ENCODE results near the gene IL27RA.

Gene IL27RA

GRCh38 chr19:14056069-14056666 lies 24.6 kb downstream of the IL27RA start:
- Histone ChIP-seq H3K9me3 (ENCODE audit: insufficient read depth, low read length) (peaks cover 7% of the 10 kb centered on the region; the same call in 1 of the 2 replicates), H3K4me3 (ENCODE audit: insufficient read length, low read depth) (peak overlapping the region; percentile 56), H3K36me3 (ENCODE audit: insufficient read depth, insufficient read length, low read length) (peaks cover 33% of the 10 kb centered on the region), H3K9ac (ENCODE audit: insufficient read length, low read depth) (peak overlapping the region; percentile 65), H3K27me3 (ENCODE audit: insufficient read depth, insufficient read length) (peaks cover 5% of the 10 kb centered on the region), H3K4me1 (ENCODE audit: insufficient read depth, insufficient read length) (peaks cover 21% of the 10 kb centered on the region)
- TF ChIP-seq ZNF274 (IDR thresholded peaks at IDR 0.05; ENCODE audit: low read depth, low read length), result no peak
- no peak for TF ChIP-seq YY1 (IDR thresholded peaks at IDR 0.05; ENCODE audit: insufficient read depth, insufficient read length)
- no peak for TF ChIP-seq SUZ12 (IDR thresholded peaks at IDR 0.05; ENCODE audit: extremely low read depth, insufficient read depth, insufficient read length)
- no peak for DNase-seq (ENCODE audit: low read depth, low spot score)

- H3K9ac ChIP-seq (ENCODE audit: insufficient read length, low read depth), result peak overlapping the region; percentile 65
These were observed 25.3 kb downstream of the IL27RA start for GRCh38 chr19:14056741-14057356.

GRCh38 chr19:14058182-14059092 lies 26.9 kb downstream of the IL27RA start:
- Histone ChIP-seq H3K4me3 (ENCODE audit: insufficient read length, low read depth) (peak overlapping the region; percentile 59), H3K9ac (ENCODE audit: insufficient read length, low read depth) (peak overlapping the region; percentile 52), H3K36me3 (ENCODE audit: insufficient read depth, insufficient read length, low read length) (peaks cover 14% of the 10 kb centered on the region), H3K4me1 (ENCODE audit: insufficient read depth, insufficient read length) (peaks cover 25% of the 10 kb centered on the region), H3K9me3 (ENCODE audit: insufficient read depth, low read length) (no peaks in the 10 kb centered on the region; the same call in 1 of the 2 replicates), H3K27me3 (ENCODE audit: insufficient read depth, insufficient read length) (peaks cover 5% of the 10 kb centered on the region)
- TF ChIP-seq SUZ12 (IDR thresholded peaks at IDR 0.05; ENCODE audit: extremely low read depth, insufficient read depth, insufficient read length) (no peak), ZNF274 (IDR thresholded peaks at IDR 0.05; ENCODE audit: low read depth, low read length) (no peak), YY1 (IDR thresholded peaks at IDR 0.05; ENCODE audit: insufficient read depth, insufficient read length) (no peak)
- DNase-seq (ENCODE audit: low read depth, low spot score), result no peak

More at GRCh38 chr19:14056741-14057356, 25.3 kb downstream of the IL27RA start:
- DNase-seq (ENCODE audit: low read depth, low spot score), result no peak
- Histone ChIP-seq H3K36me3 (ENCODE audit: insufficient read depth, insufficient read length, low read length) (peaks cover 29% of the 10 kb centered on the region), H3K4me1 (ENCODE audit: insufficient read depth, insufficient read length) (peaks cover 25% of the 10 kb centered on the region), H3K4me3 (ENCODE audit: insufficient read length, low read depth) (peak overlapping the region; percentile 56), H3K9me3 (ENCODE audit: insufficient read depth, low read length) (peaks cover 7% of the 10 kb centered on the region; the same call in 1 of the 2 replicates), H3K27me3 (ENCODE audit: insufficient read depth, insufficient read length) (peaks cover 5% of the 10 kb centered on the region)
- TF ChIP-seq ZNF274 (IDR thresholded peaks at IDR 0.05; ENCODE audit: low read depth, low read length), result no peak

DNA sequence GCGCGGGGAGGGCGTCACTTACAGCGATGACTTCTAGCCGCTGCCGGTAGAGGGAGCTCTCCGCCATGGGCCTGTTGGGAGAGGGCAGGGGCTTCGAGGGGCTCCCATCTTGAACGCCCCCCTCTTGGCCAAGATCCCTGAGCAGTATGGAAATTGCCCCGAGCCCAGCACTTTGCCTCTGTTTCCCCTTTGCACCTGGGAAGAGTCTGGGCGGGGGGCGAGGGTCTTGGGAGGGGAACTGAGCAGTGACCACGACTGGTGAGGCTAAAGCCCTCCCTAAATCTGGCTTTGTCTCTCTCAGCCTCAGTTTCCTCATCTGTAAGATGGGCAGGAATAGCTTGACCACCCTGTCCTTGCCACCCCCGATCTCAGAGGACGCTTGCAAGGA lies 27.5 kb downstream of the IL27RA start:
- DNase-seq (ENCODE audit: low read depth, low spot score), result no peak
- Histone ChIP-seq H3K4me1 (ENCODE audit: insufficient read depth, insufficient read length) (peaks cover 25% of the 10 kb centered on the region), H3K36me3 (ENCODE audit: insufficient read depth, insufficient read length, low read length) (peaks cover 9% of the 10 kb centered on the region), H3K9ac (ENCODE audit: insufficient read length, low read depth) (no peak overlapping the region), H3K9me3 (ENCODE audit: insufficient read depth, low read length) (no peaks in the 10 kb centered on the region), H3K27me3 (ENCODE audit: insufficient read depth, insufficient read length) (peaks cover 5% of the 10 kb centered on the region), H3K4me3 (ENCODE audit: insufficient read length, low read depth) (no peak overlapping the region)
- TF ChIP-seq ZNF274 (IDR thresholded peaks at IDR 0.05; ENCODE audit: low read depth, low read length) (no peak), YY1 (IDR thresholded peaks at IDR 0.05; ENCODE audit: insufficient read depth, insufficient read length) (no peak), SUZ12 (IDR thresholded peaks at IDR 0.05; ENCODE audit: extremely low read depth, insufficient read depth, insufficient read length) (no peak)

GRCh38 chr19:14059652-14060155 lies 28.1 kb downstream of the IL27RA start:
- H3K4me3 ChIP-seq (ENCODE audit: insufficient read length, low read depth), result no peak overlapping the region
- TF ChIP-seq ZNF274 (IDR thresholded peaks at IDR 0.05; ENCODE audit: low read depth, low read length), result no peak
- TF ChIP-seq SUZ12 (IDR thresholded peaks at IDR 0.05; ENCODE audit: extremely low read depth, insufficient read depth, insufficient read length), result no peak
- no peak for TF ChIP-seq YY1 (IDR thresholded peaks at IDR 0.05; ENCODE audit: insufficient read depth, insufficient read length)
- DNase-seq (ENCODE audit: low read depth, low spot score), result no peak
- no peak overlapping the region for H3K9ac ChIP-seq (ENCODE audit: insufficient read length, low read depth)
- H3K36me3 ChIP-seq (ENCODE audit: insufficient read depth, insufficient read length, low read length), result peaks cover 9% of the 10 kb centered on the region
- H3K27me3 ChIP-seq (ENCODE audit: insufficient read depth, insufficient read length), result peaks cover 5% of the 10 kb centered on the region
- H3K9me3 ChIP-seq (ENCODE audit: insufficient read depth, low read length), result no peaks in the 10 kb centered on the region
- peaks cover 25% of the 10 kb centered on the region for H3K4me1 ChIP-seq (ENCODE audit: insufficient read depth, insufficient read length)

DNA sequence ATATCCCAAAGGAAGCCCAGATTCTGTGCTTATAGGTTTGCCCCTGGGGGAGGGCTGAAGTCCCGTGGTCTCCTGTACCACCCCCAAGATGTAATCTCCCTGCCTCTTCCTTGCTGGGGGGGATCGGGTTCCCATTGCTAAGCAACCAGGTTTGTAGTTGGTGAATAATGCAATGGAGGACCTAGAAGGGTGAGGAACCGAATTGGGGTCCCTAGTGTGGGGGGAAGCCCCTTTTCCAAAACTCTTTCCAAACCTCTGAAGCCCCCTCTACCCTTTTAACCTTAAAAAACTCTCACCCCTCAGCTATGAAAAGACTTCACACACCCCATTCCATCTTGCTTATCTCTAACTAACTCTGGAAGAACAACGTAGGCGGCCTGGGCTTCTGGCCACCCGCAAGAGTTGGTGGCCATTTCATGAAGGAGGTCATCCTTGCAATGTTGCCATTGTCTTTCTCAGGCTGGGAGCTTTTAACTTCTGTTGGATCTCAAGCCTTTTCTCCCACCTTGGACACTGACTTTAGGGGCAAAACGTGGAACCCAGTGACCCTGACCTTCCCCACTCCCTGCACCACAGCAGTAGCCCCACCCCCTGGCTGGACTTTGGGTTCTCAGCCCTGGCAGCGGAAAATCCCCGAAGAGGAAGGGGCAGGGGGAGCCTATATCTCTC lies 29.7 kb downstream of the IL27RA start:
- TF ChIP-seq ZNF274 (IDR thresholded peaks at IDR 0.05; ENCODE audit: low read depth, low read length) (no peak), YY1 (IDR thresholded peaks at IDR 0.05; ENCODE audit: insufficient read depth, insufficient read length) (no peak), SUZ12 (IDR thresholded peaks at IDR 0.05; ENCODE audit: extremely low read depth, insufficient read depth, insufficient read length) (no peak)

More for the DNA sequence above, 29.7 kb downstream of the IL27RA start:
- Histone ChIP-seq H3K9me3 (ENCODE audit: insufficient read depth, low read length) (no peaks in the 10 kb centered on the region), H3K9ac (ENCODE audit: insufficient read length, low read depth) (no peak overlapping the region), H3K4me3 (ENCODE audit: insufficient read length, low read depth) (no peak overlapping the region), H3K27me3 (ENCODE audit: insufficient read depth, insufficient read length) (peaks cover 5% of the 10 kb centered on the region), H3K36me3 (ENCODE audit: insufficient read depth, insufficient read length, low read length) (peaks cover 1% of the 10 kb centered on the region), H3K4me1 (ENCODE audit: insufficient read depth, insufficient read length) (peaks cover 17% of the 10 kb centered on the region)
- no peak for DNase-seq (ENCODE audit: low read depth, low spot score)

Data from NT2/D1 (cell line).